ENCODE data around the gene DYRK1B. TPM values are rescaled to one million over a fixed set of nuclear protein-coding genes. Genes with fewer than 3 reads are reported as not detected.

DYRK1B gene
- total RNA-seq, 2 experiments from 2014 or later, result 4.8 to 6.9 TPM

GRCh38 chr19:39874404-39874803 lies 40.4 kb upstream of the DYRK1B start:
- H3K9me3 Mint-ChIP-seq (ENCODE audit: low read depth), result no peaks in the 10 kb centered on the region
- CTCF ChIA-PET, result interaction anchor here (0.6 kb wide), 1 partner anchor 620 kb away, joined by 3 read pairs; no protein-coding TSS in a partner anchor
- DNase-seq (no peak), ATAC-seq (no peak)
- H3K27ac Mint-ChIP-seq, result no peak overlapping the region
- H3K36me3 Mint-ChIP-seq (ENCODE audit: low read depth), result no peaks in the 10 kb centered on the region
- no peaks in the 10 kb centered on the region for H3K4me1 Mint-ChIP-seq
- POLR2A ChIA-PET, result no interaction called here
- no peaks in the 10 kb centered on the region for H3K27me3 Mint-ChIP-seq
- intact Hi-C loops (cut with DNase I, micrococcal nuclease), result no loop called here
- H3K4me3 Mint-ChIP-seq, result no peak overlapping the region

GRCh38 chr19:39873385-39873784 lies 39.4 kb upstream of the DYRK1B start:
- Mint-ChIP-seq H3K27ac (no peak overlapping the region), H3K4me1 (no peaks in the 10 kb centered on the region), H3K36me3 (ENCODE audit: low read depth) (peaks cover 4% of the 10 kb centered on the region), H3K4me3 (no peak overlapping the region), H3K27me3 (no peaks in the 10 kb centered on the region), H3K9me3 (ENCODE audit: low read depth) (no peaks in the 10 kb centered on the region)
- intact Hi-C loops (cut with DNase I, micrococcal nuclease), result no loop called here
- POLR2A ChIA-PET, result no interaction called here
- ATAC-seq, result no peak
- CTCF ChIA-PET, result no interaction called here
- DNase-seq, result no peak

- H3K27ac Mint-ChIP-seq, result no peak overlapping the region
- no peak overlapping the region for H3K4me3 Mint-ChIP-seq
- no peaks in the 10 kb centered on the region for H3K9me3 Mint-ChIP-seq (ENCODE audit: low read depth)
- no peaks in the 10 kb centered on the region for H3K27me3 Mint-ChIP-seq
- intact Hi-C loops (cut with DNase I, micrococcal nuclease), result no loop called here
- DNase-seq, result no peak
- ATAC-seq, result no peak
- peaks cover 4% of the 10 kb centered on the region for H3K36me3 Mint-ChIP-seq (ENCODE audit: low read depth)
- no peaks in the 10 kb centered on the region for H3K4me1 Mint-ChIP-seq
- CTCF ChIA-PET, result interaction anchor here (0.7 kb wide), 1 partner anchor 107 kb away, joined by 3 read pairs; no protein-coding TSS in a partner anchor
- POLR2A ChIA-PET, result no interaction called here
These were observed 38.2 kb upstream of the DYRK1B start for GRCh38 chr19:39871886-39872866.

GRCh38 chr19:39871362-39871761 lies 37.4 kb upstream of the DYRK1B start:
- Mint-ChIP-seq H3K27ac (no peak overlapping the region), H3K4me3 (no peak overlapping the region), H3K36me3 (ENCODE audit: low read depth) (peaks cover 4% of the 10 kb centered on the region), H3K4me1 (no peaks in the 10 kb centered on the region), H3K9me3 (ENCODE audit: low read depth) (no peaks in the 10 kb centered on the region), H3K27me3 (no peaks in the 10 kb centered on the region)
- CTCF ChIA-PET, result no interaction called here
- POLR2A ChIA-PET, result no interaction called here
- ATAC-seq (no peak), DNase-seq (no peak)
- intact Hi-C loops (cut with DNase I, micrococcal nuclease), result no loop called here

GRCh38 chr19:39870171-39870971 lies 36.4 kb upstream of the DYRK1B start:
- no peak for DNase-seq
- POLR2A ChIA-PET, result no interaction called here
- H3K9me3 Mint-ChIP-seq (ENCODE audit: low read depth), result no peaks in the 10 kb centered on the region
- H3K4me3 Mint-ChIP-seq, result no peak overlapping the region
- H3K4me1 Mint-ChIP-seq, result no peaks in the 10 kb centered on the region
- no peak for ATAC-seq
- CTCF ChIA-PET, result no interaction called here
- intact Hi-C loops (cut with DNase I, micrococcal nuclease), result no loop called here
- H3K27me3 Mint-ChIP-seq, result no peaks in the 10 kb centered on the region
- H3K36me3 Mint-ChIP-seq (ENCODE audit: low read depth), result peaks cover 4% of the 10 kb centered on the region
- no peak overlapping the region for H3K27ac Mint-ChIP-seq

GRCh38 chr19:39867952-39868351 lies 34.0 kb upstream of the DYRK1B start:
- Mint-ChIP-seq H3K27ac (no peak overlapping the region), H3K27me3 (no peaks in the 10 kb centered on the region), H3K4me1 (no peaks in the 10 kb centered on the region), H3K9me3 (ENCODE audit: low read depth) (no peaks in the 10 kb centered on the region), H3K36me3 (ENCODE audit: low read depth) (peaks cover 4% of the 10 kb centered on the region), H3K4me3 (no peak overlapping the region)
- intact Hi-C loops (cut with DNase I, micrococcal nuclease), result no loop called here
- ChIA-PET POLR2A (interaction anchor here (0.8 kb wide), 1 partner anchor 47 kb away, joined by 3 read pairs; no protein-coding TSS in a partner anchor), CTCF (interaction anchor here (0.6 kb wide), 2 partner anchors 1370 to 1687 kb away, joined by 3 to 4 read pairs; no protein-coding TSS in a partner anchor)
- DNase-seq, result no peak
- ATAC-seq, result no peak

GRCh38 chr19:39867133-39867532 lies 33.2 kb upstream of the DYRK1B start:
- POLR2A ChIA-PET, result interaction anchor here (0.8 kb wide), 1 partner anchor 46 kb away, joined by 3 read pairs; no protein-coding TSS in a partner anchor
- Mint-ChIP-seq H3K4me3 (no peak overlapping the region), H3K36me3 (ENCODE audit: low read depth) (peaks cover 4% of the 10 kb centered on the region), H3K27me3 (no peaks in the 10 kb centered on the region), H3K27ac (no peak overlapping the region), H3K9me3 (ENCODE audit: low read depth) (no peaks in the 10 kb centered on the region), H3K4me1 (no peaks in the 10 kb centered on the region)
- intact Hi-C loops (cut with DNase I, micrococcal nuclease), result no loop called here
- CTCF ChIA-PET, result no interaction called here
- DNase-seq, result no peak
- ATAC-seq, result no peak

GRCh38 chr19:39865953-39866352 lies 32.0 kb upstream of the DYRK1B start:
- ChIA-PET POLR2A (no interaction called here), CTCF (no interaction called here)
- peaks cover 4% of the 10 kb centered on the region for H3K36me3 Mint-ChIP-seq (ENCODE audit: low read depth)
- H3K27me3 Mint-ChIP-seq, result no peaks in the 10 kb centered on the region
- H3K4me3 Mint-ChIP-seq, result no peak overlapping the region
- no peak for DNase-seq
- H3K4me1 Mint-ChIP-seq, result no peaks in the 10 kb centered on the region
- intact Hi-C loops (cut with DNase I, micrococcal nuclease), result no loop called here
- ATAC-seq, result no peak
- H3K9me3 Mint-ChIP-seq (ENCODE audit: low read depth), result no peaks in the 10 kb centered on the region
- no peak overlapping the region for H3K27ac Mint-ChIP-seq

GRCh38 chr19:39865186-39865585 lies 31.2 kb upstream of the DYRK1B start:
- no peak for DNase-seq
- no peak for ATAC-seq
- POLR2A ChIA-PET, result no interaction called here
- intact Hi-C loops (cut with DNase I, micrococcal nuclease), result no loop called here
- peaks cover 4% of the 10 kb centered on the region for H3K36me3 Mint-ChIP-seq (ENCODE audit: low read depth)
- H3K4me3 Mint-ChIP-seq, result no peak overlapping the region
- H3K4me1 Mint-ChIP-seq, result no peaks in the 10 kb centered on the region
- CTCF ChIA-PET, result no interaction called here
- no peaks in the 10 kb centered on the region for H3K27me3 Mint-ChIP-seq
- no peaks in the 10 kb centered on the region for H3K9me3 Mint-ChIP-seq (ENCODE audit: low read depth)
- H3K27ac Mint-ChIP-seq, result no peak overlapping the region

GRCh38 chr19:39864118-39864517 lies 30.2 kb upstream of the DYRK1B start:
- CTCF ChIA-PET, result no interaction called here
- Mint-ChIP-seq H3K36me3 (ENCODE audit: low read depth) (peaks cover 4% of the 10 kb centered on the region), H3K9me3 (ENCODE audit: low read depth) (no peaks in the 10 kb centered on the region), H3K4me3 (no peak overlapping the region), H3K4me1 (no peaks in the 10 kb centered on the region), H3K27me3 (no peaks in the 10 kb centered on the region), H3K27ac (no peak overlapping the region)
- intact Hi-C loops (cut with DNase I, micrococcal nuclease), result no loop called here
- ATAC-seq (no peak), DNase-seq (no peak)
- POLR2A ChIA-PET, result no interaction called here

- H3K4me3 Mint-ChIP-seq, result no peak overlapping the region
- CTCF ChIA-PET, result no interaction called here
- DNase-seq, result no peak
- H3K27ac Mint-ChIP-seq, result no peak overlapping the region
- POLR2A ChIA-PET, result no interaction called here
- intact Hi-C loops (cut with DNase I, micrococcal nuclease), result no loop called here
- no peaks in the 10 kb centered on the region for H3K36me3 Mint-ChIP-seq (ENCODE audit: low read depth)
- H3K27me3 Mint-ChIP-seq, result peaks cover 2% of the 10 kb centered on the region
- no peaks in the 10 kb centered on the region for H3K9me3 Mint-ChIP-seq (ENCODE audit: low read depth)
- no peaks in the 10 kb centered on the region for H3K4me1 Mint-ChIP-seq
- ATAC-seq, result no peak
These were observed 24.6 kb upstream of the DYRK1B start for GRCh38 chr19:39858541-39858940.

GRCh38 chr19:39852882-39853281 lies 18.9 kb upstream of the DYRK1B start:
- ChIA-PET CTCF (no interaction called here), POLR2A (no interaction called here)
- ATAC-seq (no peak), DNase-seq (no peak)
- intact Hi-C loops (cut with DNase I, micrococcal nuclease), result no loop called here
- Mint-ChIP-seq H3K36me3 (ENCODE audit: low read depth) (no peaks in the 10 kb centered on the region), H3K27me3 (no peaks in the 10 kb centered on the region), H3K27ac (no peak overlapping the region), H3K9me3 (ENCODE audit: low read depth) (no peaks in the 10 kb centered on the region), H3K4me3 (no peak overlapping the region), H3K4me1 (no peaks in the 10 kb centered on the region)

All from activated CD4-positive, alpha-beta T cell treated with anti-CD3 and anti-CD28 coated beads for 36 hours (primary cell).